Omental fat pad (tissue), 4 donors: ENCODE results near the gene ERLIN1. TPM values are rescaled to one million over a fixed set of nuclear protein-coding genes. Genes with fewer than 3 reads are reported as not detected.

Experiments used
- ATAC-seq: fragments of 150-250 bp; one replicate; pipeline ENCODE4 v1.9.1; 2016; ENCODE audit warnings: mild to moderate bottlenecking, moderate library complexity; ENCODE audit not compliant: low FRiP score
- DNase-seq: peaks from one replicate; pipeline ENCODE4 v3.0.0-alpha.2; 2019; ENCODE audit warnings: low spot score
- CTCF ChIP-seq, 3 donors: fragments of 450-650 bp; IDR thresholded peaks; one replicate each; pipeline ENCODE4 v1.5.1; 2016 to 2017; ENCODE audit warnings: antibody characterized with exemption in 3 of 3, mild to moderate bottlenecking in 3 of 3, moderate library complexity in 2 of 3
- total RNA-seq, 4 donors: library from RNA; depleted of rRNA; stranded (reverse); fragments of >200 nt; gene quantifications; one replicate each; pipeline ENCODE4 v1.1.0, GENCODE V29; 2016

The ERLIN1 gene
- 10 to 100 TPM; 31.7 to 35.5 (median 33.1) TPM for total RNA-seq

GRCh38 chr10:100185364-100186252 lies at the start of gene ERLIN1:
TSS of gene ERLIN1 (minus strand) at chr10:100186029. CDS start at chr10:100185626, 403 bp downstream.
- ATAC-seq (peak; percentile 97), DNase-seq (peak; percentile 85)
- no peak for TF ChIP-seq CTCF (IDR thresholded peaks at IDR 0.05)

- DNase-seq, result no peak
- TF ChIP-seq CTCF (IDR thresholded peaks at IDR 0.05), result no peak
- ATAC-seq, result no peak
Measured at GRCh38 chr10:100232101-100232500, 46.3 kb upstream of the ERLIN1 start.

- ATAC-seq, result no peak
- TF ChIP-seq CTCF (IDR thresholded peaks at IDR 0.05), result no peak
- no peak for DNase-seq
Measured at GRCh38 chr10:100229819-100230422, 44.1 kb upstream of the ERLIN1 start.

- no peak for TF ChIP-seq CTCF (IDR thresholded peaks at IDR 0.05)
- no peak for ATAC-seq
- DNase-seq, result no peak
Measured at GRCh38 chr10:100223879-100224278, 38.0 kb upstream of the ERLIN1 start.

GRCh38 chr10:100222529-100222928 lies 36.7 kb upstream of the ERLIN1 start:
- ATAC-seq, result no peak
- DNase-seq, result no peak
- no peak for TF ChIP-seq CTCF (IDR thresholded peaks at IDR 0.05)

- no peak for ATAC-seq
- no peak for DNase-seq
- TF ChIP-seq CTCF (IDR thresholded peaks at IDR 0.05), result no peak
Measured at GRCh38 chr10:100216006-100216405, 30.2 kb upstream of the ERLIN1 start.
